Panc1 (cell line): ENCODE measurements around the gene COL4A2.

ENCODE experiments used
- POLR2AphosphoS5 ChIP-seq: IDR thresholded peaks from 2 replicates; pipeline ENCODE4 v1.6.1; 2012; ENCODE audit warnings: mild to moderate bottlenecking, low read depth, low read length, moderate library complexity
- TF ChIP-seq, protein P1 (sequence below): fragments of 450-650 bp; IDR thresholded peaks from 2 replicates; pipeline ENCODE4 v1.5.1; 2017; ENCODE audit warnings: mild to moderate bottlenecking
- TF ChIP-seq, protein P2 (sequence below), 2 experiments: IDR thresholded peaks; 2 replicates each; pipeline ENCODE4 v1.6.1; 2011 to 2012; ENCODE audit warnings: low read depth in 2 of 2, control low read depth in 1 of 2, low read length in 1 of 2, mild to moderate bottlenecking in 1 of 2, moderate library complexity in 1 of 2; ENCODE audit not compliant: insufficient read depth in 1 of 2

DNA sequence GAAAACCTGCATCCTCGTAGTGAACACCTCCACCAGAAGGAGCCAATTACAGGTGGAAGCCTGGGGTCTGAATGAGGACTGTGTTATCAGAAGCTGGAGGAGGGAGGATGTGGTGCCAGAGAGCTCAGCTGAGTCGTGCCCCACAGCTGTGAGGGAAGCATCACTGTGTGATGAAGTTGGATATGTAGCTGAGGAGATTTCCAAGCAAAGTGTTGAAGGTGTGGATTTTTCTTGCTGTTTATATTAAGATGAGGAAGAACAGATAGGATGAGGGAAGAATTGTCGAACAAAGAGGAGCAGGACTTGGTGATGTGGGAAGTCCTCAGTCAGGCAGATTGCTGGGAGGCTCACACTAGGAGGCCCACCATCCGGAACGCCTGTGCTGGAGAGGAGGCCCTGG is 250.0 kb downstream of the COL4A2 start:
- TF ChIP-seq, protein P1, sequence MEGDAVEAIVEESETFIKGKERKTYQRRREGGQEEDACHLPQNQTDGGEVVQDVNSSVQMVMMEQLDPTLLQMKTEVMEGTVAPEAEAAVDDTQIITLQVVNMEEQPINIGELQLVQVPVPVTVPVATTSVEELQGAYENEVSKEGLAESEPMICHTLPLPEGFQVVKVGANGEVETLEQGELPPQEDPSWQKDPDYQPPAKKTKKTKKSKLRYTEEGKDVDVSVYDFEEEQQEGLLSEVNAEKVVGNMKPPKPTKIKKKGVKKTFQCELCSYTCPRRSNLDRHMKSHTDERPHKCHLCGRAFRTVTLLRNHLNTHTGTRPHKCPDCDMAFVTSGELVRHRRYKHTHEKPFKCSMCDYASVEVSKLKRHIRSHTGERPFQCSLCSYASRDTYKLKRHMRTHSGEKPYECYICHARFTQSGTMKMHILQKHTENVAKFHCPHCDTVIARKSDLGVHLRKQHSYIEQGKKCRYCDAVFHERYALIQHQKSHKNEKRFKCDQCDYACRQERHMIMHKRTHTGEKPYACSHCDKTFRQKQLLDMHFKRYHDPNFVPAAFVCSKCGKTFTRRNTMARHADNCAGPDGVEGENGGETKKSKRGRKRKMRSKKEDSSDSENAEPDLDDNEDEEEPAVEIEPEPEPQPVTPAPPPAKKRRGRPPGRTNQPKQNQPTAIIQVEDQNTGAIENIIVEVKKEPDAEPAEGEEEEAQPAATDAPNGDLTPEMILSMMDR = no peak
- no peak for TF ChIP-seq POLR2AphosphoS5
- TF ChIP-seq, protein P2, sequence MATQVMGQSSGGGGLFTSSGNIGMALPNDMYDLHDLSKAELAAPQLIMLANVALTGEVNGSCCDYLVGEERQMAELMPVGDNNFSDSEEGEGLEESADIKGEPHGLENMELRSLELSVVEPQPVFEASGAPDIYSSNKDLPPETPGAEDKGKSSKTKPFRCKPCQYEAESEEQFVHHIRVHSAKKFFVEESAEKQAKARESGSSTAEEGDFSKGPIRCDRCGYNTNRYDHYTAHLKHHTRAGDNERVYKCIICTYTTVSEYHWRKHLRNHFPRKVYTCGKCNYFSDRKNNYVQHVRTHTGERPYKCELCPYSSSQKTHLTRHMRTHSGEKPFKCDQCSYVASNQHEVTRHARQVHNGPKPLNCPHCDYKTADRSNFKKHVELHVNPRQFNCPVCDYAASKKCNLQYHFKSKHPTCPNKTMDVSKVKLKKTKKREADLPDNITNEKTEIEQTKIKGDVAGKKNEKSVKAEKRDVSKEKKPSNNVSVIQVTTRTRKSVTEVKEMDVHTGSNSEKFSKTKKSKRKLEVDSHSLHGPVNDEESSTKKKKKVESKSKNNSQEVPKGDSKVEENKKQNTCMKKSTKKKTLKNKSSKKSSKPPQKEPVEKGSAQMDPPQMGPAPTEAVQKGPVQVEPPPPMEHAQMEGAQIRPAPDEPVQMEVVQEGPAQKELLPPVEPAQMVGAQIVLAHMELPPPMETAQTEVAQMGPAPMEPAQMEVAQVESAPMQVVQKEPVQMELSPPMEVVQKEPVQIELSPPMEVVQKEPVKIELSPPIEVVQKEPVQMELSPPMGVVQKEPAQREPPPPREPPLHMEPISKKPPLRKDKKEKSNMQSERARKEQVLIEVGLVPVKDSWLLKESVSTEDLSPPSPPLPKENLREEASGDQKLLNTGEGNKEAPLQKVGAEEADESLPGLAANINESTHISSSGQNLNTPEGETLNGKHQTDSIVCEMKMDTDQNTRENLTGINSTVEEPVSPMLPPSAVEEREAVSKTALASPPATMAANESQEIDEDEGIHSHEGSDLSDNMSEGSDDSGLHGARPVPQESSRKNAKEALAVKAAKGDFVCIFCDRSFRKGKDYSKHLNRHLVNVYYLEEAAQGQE (IDR thresholded peaks at IDR 0.05; ENCODE audit: insufficient read depth in 1 of 2, low read depth in 2 of 2, low read length in 1 of 2) = no peak
